ENCODE results near the gene RPTOR. TPM values are rescaled to one million over a fixed set of nuclear protein-coding genes. Genes with fewer than 3 reads are reported as not detected.

RPTOR gene
- total and polyA plus RNA-seq, 2 donors (not counting 3 experiments of a cell fraction or from before 2014, with no cell fraction given) = 10.7 to 41.8 TPM

DNA sequence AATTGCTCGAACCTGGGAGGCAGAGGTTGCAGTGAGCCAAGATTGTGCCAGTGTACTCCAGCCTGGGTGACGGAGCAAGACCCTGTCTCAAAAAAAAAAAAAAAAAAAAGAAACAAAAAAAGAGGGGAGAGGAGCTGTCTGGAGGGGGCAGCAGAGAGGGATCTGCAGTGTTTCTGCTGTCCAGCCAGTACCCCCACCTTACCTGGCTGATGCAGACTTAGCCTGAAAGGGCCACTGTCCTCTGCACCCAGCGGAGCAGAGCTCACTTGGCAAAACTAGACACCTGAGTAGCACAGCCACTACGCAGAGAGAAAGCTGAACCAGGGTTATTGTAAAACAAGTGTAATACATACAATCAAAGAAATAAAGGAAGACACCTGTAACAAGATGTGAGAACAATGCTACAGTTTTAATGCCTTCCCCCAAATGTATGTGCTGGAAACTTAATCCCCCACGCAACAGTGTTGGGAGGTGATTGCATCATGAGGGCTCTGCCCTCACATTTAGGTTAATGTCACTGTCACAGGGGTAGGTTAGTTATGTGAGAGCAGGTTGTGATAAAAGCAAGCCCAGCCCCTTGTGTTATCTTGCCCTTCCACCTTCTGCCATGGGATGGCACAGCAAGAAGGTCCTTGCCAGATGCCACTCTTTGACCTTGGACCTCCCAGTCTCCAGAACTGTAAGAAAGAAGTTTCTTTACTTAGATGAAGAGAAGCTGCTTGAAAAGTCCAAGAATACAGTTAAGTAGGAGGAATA is 211.2 kb downstream of the RPTOR start:
- Histone ChIP-seq H3K4me2 (ENCODE audit: insufficient read depth, low read length) (no peak overlapping the region), H3K27ac (ENCODE audit: insufficient read depth, low read depth, low read length) (no peak overlapping the region), H2AFZ (ENCODE audit: low read depth, low read length) (no peak overlapping the region), H3K9me1 (replicated peaks; ENCODE audit: control insufficient read depth, extremely low read depth, insufficient read depth, low read length) (no peaks in the 10 kb centered on the region), H3K27me3 (ENCODE audit: control insufficient read depth in 2 of 2, insufficient read depth in 2 of 2, low read length in 2 of 2) (no peaks in the 10 kb centered on the region), H3K9ac (replicated peaks; ENCODE audit: extremely low read depth, insufficient read depth, low read length) (no peak overlapping the region), H3K9me3 (replicated peaks; ENCODE audit: control insufficient read depth, insufficient read depth, low read length) (no peaks in the 10 kb centered on the region), H4K20me1 (replicated peaks; ENCODE audit: control insufficient read depth, extremely low read depth, insufficient read depth, low read length) (no peaks in the 10 kb centered on the region), H3K36me3 (ENCODE audit: control insufficient read depth in 2 of 2, extremely low read depth in 1 of 2, insufficient read depth in 2 of 2, low read length in 2 of 2) (no peaks in the 10 kb centered on the region), H3K79me2 (ENCODE audit: control insufficient read depth, insufficient read depth, low read length) (no peaks in the 10 kb centered on the region), H3K4me3 (replicated peaks in 1 of 3; ENCODE audit: insufficient read depth in 1 of 3, low read depth in 1 of 3, low read length in 3 of 3) (no peak overlapping the region), H3K4me1 (ENCODE audit: control insufficient read depth, extremely low read depth, insufficient read depth, low read length) (peaks cover 27% of the 10 kb centered on the region)
- no peak for FAIRE-seq
- CTCF ChIA-PET = interaction anchor here (0.6 to 1.2 kb wide), 4 partner anchors 15 to 104 kb away, joined by 3 read pairs; no protein-coding TSS in a partner anchor
- DNase-seq (ENCODE audit: low read depth, low spot score) = no peak
- BruUV-seq (replicated peaks) = no TSS peak
- intact Hi-C loops (cut with micrococcal nuclease) (no loop called here), dilution Hi-C loops (cut with MboI; ENCODE audit: extremely low pct_ligation_motif_present, low sequenced_read_pairs) (no loop called here)
- POLR2A ChIA-PET = no interaction called here
- TF ChIP-seq, protein P1, sequence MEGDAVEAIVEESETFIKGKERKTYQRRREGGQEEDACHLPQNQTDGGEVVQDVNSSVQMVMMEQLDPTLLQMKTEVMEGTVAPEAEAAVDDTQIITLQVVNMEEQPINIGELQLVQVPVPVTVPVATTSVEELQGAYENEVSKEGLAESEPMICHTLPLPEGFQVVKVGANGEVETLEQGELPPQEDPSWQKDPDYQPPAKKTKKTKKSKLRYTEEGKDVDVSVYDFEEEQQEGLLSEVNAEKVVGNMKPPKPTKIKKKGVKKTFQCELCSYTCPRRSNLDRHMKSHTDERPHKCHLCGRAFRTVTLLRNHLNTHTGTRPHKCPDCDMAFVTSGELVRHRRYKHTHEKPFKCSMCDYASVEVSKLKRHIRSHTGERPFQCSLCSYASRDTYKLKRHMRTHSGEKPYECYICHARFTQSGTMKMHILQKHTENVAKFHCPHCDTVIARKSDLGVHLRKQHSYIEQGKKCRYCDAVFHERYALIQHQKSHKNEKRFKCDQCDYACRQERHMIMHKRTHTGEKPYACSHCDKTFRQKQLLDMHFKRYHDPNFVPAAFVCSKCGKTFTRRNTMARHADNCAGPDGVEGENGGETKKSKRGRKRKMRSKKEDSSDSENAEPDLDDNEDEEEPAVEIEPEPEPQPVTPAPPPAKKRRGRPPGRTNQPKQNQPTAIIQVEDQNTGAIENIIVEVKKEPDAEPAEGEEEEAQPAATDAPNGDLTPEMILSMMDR (IDR thresholded peaks at IDR 0.05; ENCODE audit: extremely low read depth in 1 of 2, insufficient read depth in 1 of 2, low read depth in 1 of 2, low read length in 2 of 2) = peak in 1 of 2 donors; percentile 31
- TF ChIP-seq GATA2 (IDR thresholded peaks at IDR 0.05; ENCODE audit: insufficient read depth, insufficient read length, low read depth, low read length) = no peak
- no peak for TF ChIP-seq JUN (IDR thresholded peaks at IDR 0.05; ENCODE audit: borderline replicate concordance, insufficient read depth, insufficient read length, low read depth)

All from endothelial cell of umbilical vein (primary cell).